ENCODE measurements around the gene CDH4. TPM values are rescaled to one million over a fixed set of nuclear protein-coding genes. Genes with fewer than 3 reads are reported as not detected.

CDH4 gene
- total RNA-seq, 1 donor from 2014 or later: 3.2 TPM

GRCh38 chr20:61891476-61891875 is 639.4 kb downstream of the CDH4 start:
- Histone ChIP-seq H3K9ac (ENCODE audit: low read length) (no peak overlapping the region), H2AFZ (ENCODE audit: low read depth, low read length) (no peak overlapping the region), H3K4me3 (ENCODE audit: insufficient read depth, low read depth, low read length) (no peak overlapping the region), H3K4me1 (ENCODE audit: insufficient read depth, low read length) (no peaks in the 10 kb centered on the region), H3K36me3 (ENCODE audit: insufficient read depth, low read length) (no peaks in the 10 kb centered on the region), H3K79me2 (ENCODE audit: insufficient read depth, low read length) (no peaks in the 10 kb centered on the region), H3K27me3 (ENCODE audit: insufficient read depth, low read length) (no peaks in the 10 kb centered on the region), H3K27ac (ENCODE audit: low read depth, low read length) (no peak overlapping the region), H4K20me1 (ENCODE audit: insufficient read depth, low read length) (no peaks in the 10 kb centered on the region), H3K9me3 (ENCODE audit: insufficient read depth, low read depth, low read length) (peaks cover 8% of the 10 kb centered on the region), H3K4me2 (ENCODE audit: low read length) (no peak overlapping the region)
- Mint-ChIP-seq H3K4me3 (ENCODE audit: unreplicated experiment) (no peak overlapping the region), H3K4me1 (ENCODE audit: low read depth, unreplicated experiment) (no peaks in the 10 kb centered on the region), H3K27ac (ENCODE audit: unreplicated experiment) (no peak overlapping the region), H3K36me3 (ENCODE audit: low read depth, unreplicated experiment) (peaks cover 1% of the 10 kb centered on the region), H3K9me3 (ENCODE audit: unreplicated experiment) (peaks cover 19% of the 10 kb centered on the region), H3K27me3 (ENCODE audit: low read depth, unreplicated experiment) (peaks cover 33% of the 10 kb centered on the region)
- FAIRE-seq (no peak), DNase-seq (ENCODE audit: low read depth) (no peak)
- no peak for TF ChIP-seq EZH2 (IDR thresholded peaks at IDR 0.05; ENCODE audit: insufficient read depth, low read length)
- TF ChIP-seq, protein P1, sequence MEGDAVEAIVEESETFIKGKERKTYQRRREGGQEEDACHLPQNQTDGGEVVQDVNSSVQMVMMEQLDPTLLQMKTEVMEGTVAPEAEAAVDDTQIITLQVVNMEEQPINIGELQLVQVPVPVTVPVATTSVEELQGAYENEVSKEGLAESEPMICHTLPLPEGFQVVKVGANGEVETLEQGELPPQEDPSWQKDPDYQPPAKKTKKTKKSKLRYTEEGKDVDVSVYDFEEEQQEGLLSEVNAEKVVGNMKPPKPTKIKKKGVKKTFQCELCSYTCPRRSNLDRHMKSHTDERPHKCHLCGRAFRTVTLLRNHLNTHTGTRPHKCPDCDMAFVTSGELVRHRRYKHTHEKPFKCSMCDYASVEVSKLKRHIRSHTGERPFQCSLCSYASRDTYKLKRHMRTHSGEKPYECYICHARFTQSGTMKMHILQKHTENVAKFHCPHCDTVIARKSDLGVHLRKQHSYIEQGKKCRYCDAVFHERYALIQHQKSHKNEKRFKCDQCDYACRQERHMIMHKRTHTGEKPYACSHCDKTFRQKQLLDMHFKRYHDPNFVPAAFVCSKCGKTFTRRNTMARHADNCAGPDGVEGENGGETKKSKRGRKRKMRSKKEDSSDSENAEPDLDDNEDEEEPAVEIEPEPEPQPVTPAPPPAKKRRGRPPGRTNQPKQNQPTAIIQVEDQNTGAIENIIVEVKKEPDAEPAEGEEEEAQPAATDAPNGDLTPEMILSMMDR (IDR thresholded peaks at IDR 0.05; ENCODE audit: insufficient read depth, low read depth, low read length): no peak

GRCh38 chr20:61891916-61892649 is 640.0 kb downstream of the CDH4 start:
- Mint-ChIP-seq H3K4me3 (ENCODE audit: unreplicated experiment) (no peak overlapping the region), H3K4me1 (ENCODE audit: low read depth, unreplicated experiment) (no peaks in the 10 kb centered on the region), H3K9me3 (ENCODE audit: unreplicated experiment) (peaks cover 19% of the 10 kb centered on the region), H3K27me3 (ENCODE audit: low read depth, unreplicated experiment) (peaks cover 34% of the 10 kb centered on the region), H3K36me3 (ENCODE audit: low read depth, unreplicated experiment) (peaks cover 1% of the 10 kb centered on the region), H3K27ac (ENCODE audit: unreplicated experiment) (no peak overlapping the region)
- no peak for TF ChIP-seq EZH2 (IDR thresholded peaks at IDR 0.05; ENCODE audit: insufficient read depth, low read length)
- TF ChIP-seq, protein P1 (IDR thresholded peaks at IDR 0.05; ENCODE audit: insufficient read depth, low read depth, low read length): no peak
- no peaks in the 10 kb centered on the region for H3K4me1 ChIP-seq (ENCODE audit: insufficient read depth, low read length)
- H3K36me3 ChIP-seq (ENCODE audit: insufficient read depth, low read length): no peaks in the 10 kb centered on the region
- H4K20me1 ChIP-seq (ENCODE audit: insufficient read depth, low read length): no peaks in the 10 kb centered on the region
- peaks cover 8% of the 10 kb centered on the region for H3K9me3 ChIP-seq (ENCODE audit: insufficient read depth, low read depth, low read length)
- FAIRE-seq (no peak), DNase-seq (ENCODE audit: low read depth) (no peak)
- H3K27me3 ChIP-seq (ENCODE audit: insufficient read depth, low read length): no peaks in the 10 kb centered on the region
- no peak overlapping the region for H3K4me3 ChIP-seq (ENCODE audit: insufficient read depth, low read depth, low read length)
- no peaks in the 10 kb centered on the region for H3K79me2 ChIP-seq (ENCODE audit: insufficient read depth, low read length)
- H3K9ac ChIP-seq (ENCODE audit: low read length): no peak overlapping the region
- no peak overlapping the region for H3K27ac ChIP-seq (ENCODE audit: low read depth, low read length)
- H2AFZ ChIP-seq (ENCODE audit: low read depth, low read length): no peak overlapping the region
- H3K4me2 ChIP-seq (ENCODE audit: low read length): no peak overlapping the region

- no peak overlapping the region for H2AFZ ChIP-seq (ENCODE audit: low read depth, low read length)
- no peak overlapping the region for H3K9ac ChIP-seq (ENCODE audit: low read length)
- peaks cover 3% of the 10 kb centered on the region for H3K9me3 ChIP-seq (ENCODE audit: insufficient read depth, low read depth, low read length)
- no peaks in the 10 kb centered on the region for H3K27me3 ChIP-seq (ENCODE audit: insufficient read depth, low read length)
- H3K36me3 ChIP-seq (ENCODE audit: insufficient read depth, low read length): no peaks in the 10 kb centered on the region
- DNase-seq (ENCODE audit: low read depth) (no peak), FAIRE-seq (no peak)
- no peak overlapping the region for H3K4me3 ChIP-seq (ENCODE audit: insufficient read depth, low read depth, low read length)
- Mint-ChIP-seq H3K4me3 (ENCODE audit: unreplicated experiment) (no peak overlapping the region), H3K27ac (ENCODE audit: unreplicated experiment) (no peak overlapping the region), H3K27me3 (ENCODE audit: low read depth, unreplicated experiment) (peaks cover 42% of the 10 kb centered on the region), H3K9me3 (ENCODE audit: unreplicated experiment) (peaks cover 13% of the 10 kb centered on the region), H3K36me3 (ENCODE audit: low read depth, unreplicated experiment) (peaks cover 1% of the 10 kb centered on the region), H3K4me1 (ENCODE audit: low read depth, unreplicated experiment) (no peaks in the 10 kb centered on the region)
- no peak overlapping the region for H3K27ac ChIP-seq (ENCODE audit: low read depth, low read length)
- H4K20me1 ChIP-seq (ENCODE audit: insufficient read depth, low read length): no peaks in the 10 kb centered on the region
- H3K79me2 ChIP-seq (ENCODE audit: insufficient read depth, low read length): no peaks in the 10 kb centered on the region
- no peaks in the 10 kb centered on the region for H3K4me1 ChIP-seq (ENCODE audit: insufficient read depth, low read length)
- no peak overlapping the region for H3K4me2 ChIP-seq (ENCODE audit: low read length)
- TF ChIP-seq EZH2 (IDR thresholded peaks at IDR 0.05; ENCODE audit: insufficient read depth, low read length): no peak
- TF ChIP-seq, protein P1 (IDR thresholded peaks at IDR 0.05; ENCODE audit: insufficient read depth, low read depth, low read length): no peak
Observed at GRCh38 chr20:61895016-61895415, 643.0 kb downstream of the CDH4 start.

All from astrocyte (in vitro differentiated cells and primary cell).